HG02642 (cell line): ENCODE data around the gene TACC2.
"Not testable (repeated sequence)": the region's sequence is repeated elsewhere in the genome, so short reads cannot be mapped to it uniquely, and the experiment has no call there.

ENCODE experiments used
- ATAC-seq: cut with Tn5 transposase; IDR thresholded peaks from one replicate; pipeline ENCODE4 v1.9.1; 2021; ENCODE audit warnings: mild to moderate bottlenecking; ENCODE audit not compliant: unreplicated experiment, poor library complexity

TACC2 gene

DNA sequence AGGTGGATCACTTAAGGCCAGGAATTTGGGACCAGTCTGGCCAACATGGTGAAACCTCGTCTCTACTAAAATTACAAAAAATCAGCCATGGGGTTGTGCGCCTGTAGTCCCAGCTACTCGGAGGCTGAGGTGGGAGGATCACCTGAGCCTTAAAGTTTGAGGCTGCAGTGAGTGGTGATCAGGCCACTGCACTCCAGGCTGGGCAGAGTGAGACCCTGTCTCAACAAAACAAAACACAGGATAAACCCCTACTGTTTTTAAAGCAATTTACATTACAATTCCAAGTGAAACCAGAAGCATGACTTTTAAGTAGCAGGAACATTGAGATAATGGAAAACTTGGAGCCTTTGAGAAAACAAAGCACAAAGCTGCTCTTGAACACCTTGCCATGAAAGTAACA, 189.7 kb downstream of the TACC2 start:
- no peak for ATAC-seq

DNA sequence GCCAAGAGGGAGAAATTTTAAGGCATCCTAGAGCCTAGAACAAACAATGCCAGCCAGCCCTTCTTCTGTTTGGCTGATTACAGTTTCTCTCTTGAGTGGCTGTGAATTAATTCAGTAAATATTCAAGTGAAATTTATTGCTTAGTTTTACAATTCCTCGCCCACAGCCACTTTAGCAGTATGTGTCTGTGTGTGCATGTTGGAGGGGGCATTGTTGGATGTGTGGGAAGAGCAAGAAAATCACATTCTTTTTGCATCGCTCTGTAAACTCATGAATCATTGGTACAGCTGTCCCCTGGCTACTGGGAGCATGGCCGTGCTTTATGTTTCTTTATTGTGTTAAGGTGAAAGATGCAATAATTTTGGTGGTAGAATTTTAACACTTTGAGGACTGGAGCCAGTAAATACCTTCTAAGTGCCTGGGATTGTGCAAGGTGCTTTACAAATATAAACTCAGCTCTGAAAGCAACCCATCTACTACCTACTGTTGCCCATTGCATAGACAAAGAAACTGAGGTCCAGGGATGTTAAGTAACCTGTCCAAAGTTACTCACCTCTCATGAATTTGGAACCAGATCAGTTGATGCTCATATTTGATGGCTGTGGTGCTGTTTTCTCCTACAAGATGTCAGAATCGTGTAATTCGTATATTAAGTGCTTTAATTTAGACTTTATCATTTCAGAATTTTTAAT, 192.2 kb downstream of the TACC2 start:
- ATAC-seq: no peak

GRCh38 chr10:122181876-122182275, 192.9 kb downstream of the TACC2 start:
- ATAC-seq: no peak

GRCh38 chr10:122182308-122182707, 193.3 kb downstream of the TACC2 start:
- no peak for ATAC-seq

DNA sequence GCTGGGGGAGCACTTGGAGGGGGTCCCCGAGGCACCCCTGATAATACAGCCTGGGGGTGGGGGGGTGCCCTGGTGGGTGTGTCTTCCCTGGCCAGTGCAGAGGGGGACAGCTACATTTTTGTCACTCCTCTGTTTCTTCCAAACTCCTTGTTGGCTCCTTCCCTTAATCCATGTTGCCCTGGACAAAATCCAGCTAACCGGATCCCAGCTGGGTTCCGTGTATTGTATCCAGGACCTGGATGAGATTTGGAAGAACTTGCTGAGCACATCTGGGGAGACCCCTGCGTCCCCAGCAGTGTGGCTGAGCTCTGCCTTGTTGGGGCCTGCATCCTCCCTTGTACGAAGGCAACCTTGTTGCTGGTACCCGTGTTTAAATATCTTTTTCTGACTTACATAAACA, 195.3 kb downstream of the TACC2 start:
- ATAC-seq: no peak

DNA sequence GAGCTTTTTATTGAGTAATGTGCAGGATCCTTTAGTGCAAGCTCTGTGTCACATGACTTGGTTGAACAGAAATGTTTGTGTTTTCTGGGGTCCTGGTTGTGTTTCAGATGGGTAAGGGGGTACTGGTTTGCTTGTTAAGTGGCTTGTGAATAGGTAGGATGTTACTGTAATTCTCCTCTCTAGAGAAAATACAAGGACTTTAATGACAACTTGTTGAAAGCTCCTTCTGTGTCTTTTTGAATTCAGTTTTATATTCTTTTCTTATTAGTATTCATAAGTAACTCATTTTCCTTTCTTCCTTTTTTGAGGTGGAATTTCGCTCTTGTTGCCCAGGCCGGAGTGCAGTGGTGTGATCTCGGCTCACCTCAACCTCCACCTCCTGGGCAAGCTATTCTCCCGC, 196.7 kb downstream of the TACC2 start:
- no peak for ATAC-seq

DNA sequence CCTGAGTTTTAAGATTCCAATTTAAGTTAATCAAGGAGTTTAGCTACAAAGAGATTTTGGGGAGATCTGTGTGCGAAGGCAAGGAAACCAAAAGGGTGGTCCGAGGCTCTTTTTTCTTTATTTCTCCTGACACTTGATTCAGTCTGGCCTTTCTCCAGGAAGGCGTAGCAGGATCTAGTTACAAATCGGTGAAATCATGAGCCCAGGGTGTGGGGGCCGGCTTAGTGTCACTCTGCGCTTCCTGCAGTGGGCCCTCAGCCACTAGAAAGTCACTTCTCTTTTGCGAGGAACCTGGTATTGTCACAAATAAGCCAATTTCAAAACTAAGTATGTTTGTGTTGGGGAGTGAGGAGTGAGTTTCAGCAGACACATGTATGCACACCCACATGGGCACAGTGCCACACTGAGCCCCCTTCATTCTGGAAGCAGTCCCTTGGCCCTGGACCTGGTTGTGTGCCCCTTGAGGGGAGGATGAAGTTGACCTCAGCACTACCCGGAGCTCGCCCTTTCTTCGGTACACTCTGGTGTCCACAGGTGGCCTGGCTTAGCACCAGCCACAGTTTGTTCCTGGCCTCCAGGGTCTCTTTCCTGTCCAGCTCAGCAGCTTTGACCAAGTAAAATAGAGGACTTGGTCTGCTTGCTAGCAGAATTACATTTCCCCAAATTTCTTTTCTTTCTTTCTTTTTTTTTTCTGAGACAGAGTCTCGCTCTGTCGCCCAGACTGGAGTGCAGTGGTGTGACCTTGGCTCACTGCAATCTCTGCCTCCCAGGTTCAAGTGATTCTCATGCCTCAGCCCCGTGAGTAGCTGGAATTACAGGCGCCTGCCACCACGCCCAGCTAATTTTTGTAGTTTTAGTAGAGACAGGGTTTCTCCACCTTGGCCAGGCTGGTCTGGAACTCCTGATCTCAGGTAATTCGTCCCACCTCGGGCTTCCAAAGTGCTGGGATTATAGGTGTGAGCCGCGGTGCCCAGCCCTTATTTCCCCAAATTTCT, 198.2 kb downstream of the TACC2 start:
- ATAC-seq: no peak

GRCh38 chr10:122188706-122189105, 199.7 kb downstream of the TACC2 start:
- no peak for ATAC-seq

GRCh38 chr10:122189185-122189584, 200.2 kb downstream of the TACC2 start:
- ATAC-seq: no peak

DNA sequence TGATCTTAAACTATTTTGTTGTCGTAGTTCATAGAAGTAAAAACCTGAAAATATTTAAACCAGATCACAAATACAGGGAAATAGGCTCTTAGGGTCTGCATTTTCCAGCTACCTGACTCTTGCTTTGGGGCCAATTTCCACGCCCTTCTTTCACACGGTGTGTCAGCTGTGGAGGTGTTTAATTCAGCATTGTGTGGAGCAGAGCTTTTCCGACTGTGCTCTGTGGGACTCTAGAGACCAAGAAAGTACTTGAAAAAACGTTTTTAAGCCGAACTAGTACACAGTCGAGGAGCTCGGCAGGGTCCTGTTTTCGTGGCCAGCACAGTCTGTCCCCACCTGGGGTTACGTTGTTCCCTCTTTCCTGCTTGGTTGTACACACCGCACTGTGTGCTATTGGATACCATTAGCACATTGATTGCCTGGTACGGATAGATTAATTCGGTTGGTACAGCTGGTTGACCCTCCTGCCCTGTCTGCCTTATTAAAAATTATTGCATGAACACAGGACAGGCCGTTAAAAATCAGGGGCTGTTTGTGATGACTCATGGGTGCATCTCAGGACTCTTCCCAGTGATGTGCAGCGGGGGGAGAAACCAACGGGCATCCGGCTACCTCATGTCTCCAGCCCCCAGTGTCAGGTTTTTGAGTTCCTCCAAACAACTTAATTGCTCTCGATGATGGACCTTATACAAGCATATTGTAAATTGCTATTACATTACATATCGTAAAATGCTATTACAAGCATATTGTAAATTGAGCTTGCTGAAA, 201.4 kb downstream of the TACC2 start:
- ATAC-seq: no peak

DNA sequence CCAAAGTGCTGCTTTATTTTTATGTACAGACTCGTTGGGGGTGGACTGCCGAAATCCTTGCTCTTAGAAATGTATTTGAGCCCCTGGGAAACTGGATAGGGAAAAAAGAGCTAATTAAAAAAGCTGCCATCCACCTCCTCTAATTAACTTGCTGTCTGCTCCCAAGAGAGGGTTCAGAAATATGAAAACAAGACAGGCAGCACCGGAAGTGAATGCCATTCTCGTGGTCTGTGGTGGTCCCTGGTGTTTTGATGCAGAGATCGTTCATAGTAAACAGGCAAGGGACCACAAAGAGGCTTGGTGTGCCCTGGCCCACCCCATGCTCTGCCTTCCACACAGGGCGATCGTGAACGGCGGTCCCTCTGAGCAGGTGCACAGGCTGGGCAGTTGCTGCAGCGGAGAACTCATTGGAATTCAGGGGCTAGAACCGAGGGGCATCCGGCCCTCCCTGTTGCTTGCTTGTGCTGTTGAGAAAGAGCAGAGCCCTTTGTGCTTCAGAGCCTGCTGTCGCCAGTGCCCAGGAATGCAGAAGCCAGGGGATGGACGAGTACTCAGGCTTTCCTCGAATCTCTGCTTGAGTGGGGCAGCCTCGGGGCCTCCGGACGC, 203.1 kb downstream of the TACC2 start:
- ATAC-seq: no peak

DNA sequence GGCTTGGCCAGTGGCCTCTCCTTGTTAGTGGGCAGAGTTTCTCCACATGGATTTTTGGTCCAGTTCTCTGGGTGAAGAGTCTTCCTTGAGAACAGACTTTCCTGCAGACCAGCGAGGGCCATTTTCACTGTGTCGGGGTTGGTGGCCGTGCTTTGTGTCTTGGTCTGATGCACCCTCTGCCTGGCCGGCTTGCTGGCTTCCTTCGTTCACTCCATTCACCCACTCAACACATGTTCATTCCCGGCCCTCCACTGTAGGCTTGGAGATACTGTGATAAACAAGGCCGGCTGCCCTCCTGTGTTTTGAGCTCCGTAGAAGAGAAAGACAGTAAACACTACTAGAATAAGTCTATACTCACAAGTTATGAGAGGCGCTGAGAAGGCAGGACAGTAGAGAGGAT, 205.3 kb downstream of the TACC2 start:
- no peak for ATAC-seq

GRCh38 chr10:122196218-122196617, 207.3 kb downstream of the TACC2 start:
- ATAC-seq: no peak

DNA sequence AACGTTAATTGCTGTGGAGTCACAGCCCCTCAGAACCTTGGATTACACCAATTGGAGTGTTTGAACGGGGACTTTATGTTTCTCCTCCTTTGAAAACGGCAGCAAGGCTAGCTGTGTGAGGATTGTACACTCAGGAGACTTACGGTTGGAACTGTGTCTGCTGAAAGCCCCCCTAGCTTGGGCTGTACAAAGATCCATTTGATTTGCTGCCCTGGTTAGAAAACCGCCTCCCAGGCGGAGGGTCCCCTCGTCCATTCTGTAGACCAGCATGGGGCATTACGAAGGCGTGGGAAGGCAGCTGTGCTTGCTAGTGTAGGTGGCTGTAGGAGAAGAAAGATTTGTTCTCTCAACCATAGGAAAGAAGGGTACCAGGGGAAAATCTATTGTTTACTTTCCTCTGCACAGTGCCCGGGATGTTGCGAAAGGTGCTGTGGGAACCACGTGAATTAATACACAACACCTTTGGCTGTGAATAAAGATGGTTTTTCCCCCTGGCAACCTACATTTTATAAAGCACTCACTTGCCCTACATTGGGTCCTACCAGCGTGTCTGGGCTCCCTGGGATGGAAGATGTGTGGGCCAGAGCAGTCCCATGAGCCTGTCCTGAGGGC, 208.8 kb downstream of the TACC2 start:
- no peak for ATAC-seq

DNA sequence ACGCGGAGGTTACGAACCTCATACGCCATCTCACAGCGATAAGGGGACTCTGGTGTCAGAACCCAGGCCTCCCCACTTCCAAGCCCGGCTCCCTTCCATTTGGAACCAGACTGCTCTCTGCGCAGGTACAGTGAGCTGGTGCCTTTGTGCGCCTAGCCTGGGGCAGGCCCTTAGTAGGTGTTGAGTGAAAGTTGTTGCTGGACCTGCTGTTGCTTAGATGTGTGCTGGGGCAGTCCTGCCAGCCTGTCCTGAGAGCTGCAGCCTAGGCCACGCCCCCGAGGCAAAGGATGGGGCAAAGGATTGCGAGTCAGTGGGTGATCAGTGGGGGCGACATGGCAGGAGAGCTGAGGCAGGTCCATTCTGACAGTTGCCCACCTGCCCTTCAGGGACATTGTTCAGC, 209.7 kb downstream of the TACC2 start:
- ATAC-seq: no peak

DNA sequence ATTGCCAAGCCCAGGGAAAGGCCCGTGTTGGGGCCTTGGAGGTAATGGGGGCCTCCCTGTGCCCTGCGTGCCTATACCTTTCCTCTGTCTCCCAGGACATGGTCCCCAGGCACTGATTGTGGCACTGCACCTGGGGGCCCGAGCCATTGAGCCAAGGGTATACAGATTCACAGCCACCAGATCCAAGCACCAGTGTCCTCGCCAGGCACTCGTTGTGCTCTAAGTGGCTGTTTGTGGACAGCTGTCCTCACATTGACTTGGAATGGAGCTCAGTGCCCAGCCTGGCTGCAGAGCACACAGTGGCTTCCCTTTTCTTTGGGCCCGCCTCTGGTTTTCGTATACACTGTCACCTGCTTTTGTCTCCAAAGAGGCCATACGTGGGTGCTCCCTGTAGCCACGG, 210.1 kb downstream of the TACC2 start:
- no peak for ATAC-seq

DNA sequence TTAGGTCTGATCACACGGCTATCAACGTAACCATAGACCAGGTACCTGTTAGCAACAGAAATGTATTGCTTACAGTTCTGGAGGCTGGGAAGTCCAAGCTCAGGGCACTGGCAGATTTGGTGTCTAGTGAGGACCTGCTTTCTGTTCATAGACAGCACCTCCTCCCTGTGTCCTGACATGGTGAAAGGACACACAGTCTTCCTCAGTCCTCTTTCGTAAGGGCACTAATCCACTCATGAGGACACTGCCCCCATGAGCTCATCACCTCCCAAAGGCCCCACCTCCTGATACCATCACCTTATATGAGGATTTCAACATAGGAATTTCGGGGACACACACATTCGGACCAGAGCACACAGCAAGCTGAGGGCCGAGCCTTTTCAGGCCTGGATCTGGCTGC, 210.7 kb downstream of the TACC2 start:
- no peak for ATAC-seq

DNA sequence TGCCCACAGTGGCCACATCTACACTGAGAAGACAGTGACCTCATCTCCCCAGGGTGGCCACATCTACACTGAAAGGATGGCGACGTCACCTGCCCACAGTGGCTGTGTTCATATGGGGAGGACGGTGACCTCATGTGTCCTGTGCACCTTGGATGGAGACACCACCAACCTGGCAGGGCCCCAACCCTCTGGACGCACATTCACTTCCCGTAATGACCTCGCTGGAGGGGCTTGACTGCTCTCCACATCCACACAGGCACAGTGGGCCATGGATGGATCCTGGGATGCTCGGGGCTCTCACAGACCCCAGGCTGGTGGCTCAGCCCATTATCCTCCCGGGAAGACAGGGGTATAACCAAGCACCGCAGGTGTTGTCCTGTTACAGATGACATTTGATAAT, 212.4 kb downstream of the TACC2 start:
- no peak for ATAC-seq

DNA sequence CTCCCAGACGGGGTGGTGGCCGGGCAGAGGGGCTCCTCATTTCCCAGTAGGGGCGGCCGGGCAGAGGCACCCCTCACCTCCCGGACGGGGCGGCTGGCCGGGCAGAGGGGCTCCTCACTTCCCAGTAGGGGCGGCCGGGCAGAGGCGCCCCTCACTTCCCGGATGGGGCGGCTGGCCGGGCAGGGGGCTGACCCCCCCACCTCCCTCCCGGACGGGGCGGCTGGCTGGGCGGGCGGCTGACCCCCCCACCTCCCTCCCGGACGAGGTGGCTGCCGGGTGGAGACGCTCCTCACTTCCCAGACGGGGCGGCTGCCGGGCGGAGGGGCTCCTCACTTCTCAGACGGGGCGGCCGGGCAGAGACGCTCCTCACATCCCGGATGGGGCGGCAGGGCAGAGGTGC, 214.2 kb downstream of the TACC2 start:
- ATAC-seq: not testable (repeated sequence)
